ENCODE measurements around the gene TFCP2L1.
"Not testable (repeated sequence)": the region's sequence is repeated elsewhere in the genome, so short reads cannot be mapped to it uniquely, and the experiment has no call there.

Gene TFCP2L1, protein sequence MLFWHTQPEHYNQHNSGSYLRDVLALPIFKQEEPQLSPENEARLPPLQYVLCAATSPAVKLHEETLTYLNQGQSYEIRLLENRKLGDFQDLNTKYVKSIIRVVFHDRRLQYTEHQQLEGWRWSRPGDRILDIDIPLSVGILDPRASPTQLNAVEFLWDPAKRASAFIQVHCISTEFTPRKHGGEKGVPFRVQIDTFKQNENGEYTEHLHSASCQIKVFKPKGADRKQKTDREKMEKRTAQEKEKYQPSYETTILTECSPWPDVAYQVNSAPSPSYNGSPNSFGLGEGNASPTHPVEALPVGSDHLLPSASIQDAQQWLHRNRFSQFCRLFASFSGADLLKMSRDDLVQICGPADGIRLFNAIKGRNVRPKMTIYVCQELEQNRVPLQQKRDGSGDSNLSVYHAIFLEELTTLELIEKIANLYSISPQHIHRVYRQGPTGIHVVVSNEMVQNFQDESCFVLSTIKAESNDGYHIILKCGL

DNA sequence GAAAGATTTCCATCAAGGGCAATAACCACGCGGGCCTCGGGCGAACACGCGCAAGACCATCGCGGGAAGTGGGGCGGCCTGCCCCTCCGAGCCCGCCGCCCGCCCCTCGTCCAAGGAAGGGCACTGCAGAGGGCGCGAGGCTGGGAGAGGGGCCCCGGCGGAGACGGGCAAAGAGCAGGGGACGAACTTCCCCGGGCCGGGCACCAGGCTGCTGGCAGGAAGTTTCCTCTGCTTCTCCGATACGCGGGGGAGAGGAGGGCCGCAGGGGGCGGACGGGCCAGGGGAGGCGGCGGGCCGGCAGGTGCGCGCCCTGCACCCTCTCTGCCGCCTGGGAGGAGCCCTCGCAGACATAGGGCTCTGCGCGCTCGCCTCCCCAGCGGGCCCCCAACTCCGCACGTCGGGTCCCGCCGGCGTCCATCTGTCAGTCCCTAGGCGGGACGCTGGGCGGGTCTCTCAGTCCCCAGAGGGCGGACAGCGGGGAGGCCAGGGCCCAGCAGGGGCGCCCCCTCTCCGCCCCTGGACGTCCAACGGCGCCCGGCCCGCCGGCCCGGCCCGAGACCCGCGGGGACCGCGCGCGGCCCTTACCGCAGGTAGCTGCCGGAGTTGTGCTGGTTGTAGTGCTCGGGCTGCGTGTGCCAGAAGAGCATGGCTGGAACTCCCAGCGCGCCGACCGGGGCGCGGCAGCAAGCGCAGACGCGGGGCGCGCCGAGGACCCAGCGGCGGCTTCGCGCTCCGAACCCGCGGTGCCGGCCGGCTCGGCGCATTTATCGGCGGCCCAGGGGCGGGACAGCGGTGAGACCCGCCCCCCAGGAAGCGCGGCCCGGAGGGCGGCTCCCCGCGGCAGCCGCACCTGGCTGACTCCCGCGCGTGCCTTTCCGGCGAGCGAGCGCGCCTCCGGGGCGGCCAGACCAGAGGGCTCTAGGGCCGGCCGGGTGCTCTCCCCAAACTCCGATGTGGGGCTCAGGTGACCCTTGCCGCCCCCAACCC is at the start of gene TFCP2L1:
Gene TFCP2L1 (minus strand): TSS at position 740 of the 987 bp plus-strand sequence. CDS start 93 bp downstream, at position 647.
- H3K27me3 ChIP-seq (ENCODE audit: insufficient read depth, low read depth, severe bottlenecking) = no peaks in the 10 kb centered on the region
- peak; percentile 69 for DNase-seq
- no peaks in the 10 kb centered on the region for H3K9me3 ChIP-seq (ENCODE audit: severe bottlenecking)
- H3K27ac ChIP-seq = peak within 1 kb of the TSS; percentile 89
- TF ChIP-seq, protein P1, sequence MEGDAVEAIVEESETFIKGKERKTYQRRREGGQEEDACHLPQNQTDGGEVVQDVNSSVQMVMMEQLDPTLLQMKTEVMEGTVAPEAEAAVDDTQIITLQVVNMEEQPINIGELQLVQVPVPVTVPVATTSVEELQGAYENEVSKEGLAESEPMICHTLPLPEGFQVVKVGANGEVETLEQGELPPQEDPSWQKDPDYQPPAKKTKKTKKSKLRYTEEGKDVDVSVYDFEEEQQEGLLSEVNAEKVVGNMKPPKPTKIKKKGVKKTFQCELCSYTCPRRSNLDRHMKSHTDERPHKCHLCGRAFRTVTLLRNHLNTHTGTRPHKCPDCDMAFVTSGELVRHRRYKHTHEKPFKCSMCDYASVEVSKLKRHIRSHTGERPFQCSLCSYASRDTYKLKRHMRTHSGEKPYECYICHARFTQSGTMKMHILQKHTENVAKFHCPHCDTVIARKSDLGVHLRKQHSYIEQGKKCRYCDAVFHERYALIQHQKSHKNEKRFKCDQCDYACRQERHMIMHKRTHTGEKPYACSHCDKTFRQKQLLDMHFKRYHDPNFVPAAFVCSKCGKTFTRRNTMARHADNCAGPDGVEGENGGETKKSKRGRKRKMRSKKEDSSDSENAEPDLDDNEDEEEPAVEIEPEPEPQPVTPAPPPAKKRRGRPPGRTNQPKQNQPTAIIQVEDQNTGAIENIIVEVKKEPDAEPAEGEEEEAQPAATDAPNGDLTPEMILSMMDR (IDR thresholded peaks at IDR 0.05; ENCODE audit: low read depth, low read length) = no peak
- H3K36me3 ChIP-seq = no peaks in the 10 kb centered on the region; the same call in none of the 2 replicates
- peak within 1 kb of the TSS; percentile 81 for H3K4me3 ChIP-seq (ENCODE audit: low read depth, low read length)

- no peak for DNase-seq
- Histone ChIP-seq H3K9me3 (ENCODE audit: severe bottlenecking) (no peaks in the 10 kb centered on the region), H3K4me3 (ENCODE audit: low read depth, low read length) (no peak overlapping the region), H3K36me3 (peaks cover 4% of the 10 kb centered on the region; the same call in 1 of the 2 replicates), H3K27me3 (ENCODE audit: insufficient read depth, low read depth, severe bottlenecking) (no peaks in the 10 kb centered on the region), H3K27ac (no peak overlapping the region)
- TF ChIP-seq, protein P1 (IDR thresholded peaks at IDR 0.05; ENCODE audit: low read depth, low read length) = no peak
Observed at GRCh38 chr2:121333834-121334558, 49.0 kb upstream of the TFCP2L1 start.

GRCh38 chr2:121333231-121333630 is 48.2 kb upstream of the TFCP2L1 start:
- Histone ChIP-seq H3K27ac (no peak overlapping the region), H3K27me3 (ENCODE audit: insufficient read depth, low read depth, severe bottlenecking) (no peaks in the 10 kb centered on the region), H3K9me3 (ENCODE audit: severe bottlenecking) (no peaks in the 10 kb centered on the region), H3K4me3 (ENCODE audit: low read depth, low read length) (no peak overlapping the region), H3K36me3 (peaks cover 3% of the 10 kb centered on the region; the same call in 1 of the 2 replicates)
- no peak for DNase-seq
- TF ChIP-seq, protein P1 (IDR thresholded peaks at IDR 0.05; ENCODE audit: low read depth, low read length) = no peak

- DNase-seq; H3K27me3 ChIP-seq (ENCODE audit: insufficient read depth, low read depth, severe bottlenecking); H3K4me3 ChIP-seq (ENCODE audit: low read depth, low read length); H3K36me3 ChIP-seq; H3K27ac ChIP-seq; H3K9me3 ChIP-seq (ENCODE audit: severe bottlenecking): not testable (repeated sequence)
Observed at GRCh38 chr2:121331324-121331723, 46.3 kb upstream of the TFCP2L1 start.

DNA sequence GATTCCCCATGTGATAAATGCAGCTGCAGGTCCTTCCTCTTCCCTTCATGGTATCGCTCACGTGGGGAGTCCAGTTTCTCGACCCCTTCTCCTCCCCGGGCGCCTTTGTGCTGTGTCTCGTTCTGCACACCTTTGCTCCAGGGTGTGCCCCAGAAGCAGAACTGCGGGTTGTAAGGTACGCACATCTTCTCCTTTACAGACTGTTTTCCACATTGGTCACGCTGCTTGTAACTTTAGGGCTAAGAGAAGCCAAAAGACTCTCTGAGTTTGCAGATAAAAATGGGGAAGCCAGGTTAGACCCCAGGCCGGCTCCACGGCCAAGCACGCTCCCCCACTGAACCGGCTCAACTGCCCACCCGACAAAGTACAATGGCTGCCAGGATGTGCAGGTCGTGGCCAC is 45.9 kb upstream of the TFCP2L1 start:
- no peak overlapping the region for H3K27ac ChIP-seq
- DNase-seq = no peak
- no peaks in the 10 kb centered on the region for H3K9me3 ChIP-seq (ENCODE audit: severe bottlenecking)
- no peaks in the 10 kb centered on the region for H3K27me3 ChIP-seq (ENCODE audit: insufficient read depth, low read depth, severe bottlenecking)
- no peaks in the 10 kb centered on the region for H3K36me3 ChIP-seq
- H3K4me3 ChIP-seq (ENCODE audit: low read depth, low read length) = no peak overlapping the region
- TF ChIP-seq, protein P1 (IDR thresholded peaks at IDR 0.05; ENCODE audit: low read depth, low read length) = no peak
